HuH-7.5 (cell line): ENCODE data around the gene ELK4.

Source experiments
- DNase-seq: peaks from one replicate; pipeline ENCODE4 v3.0.0; 2011; ENCODE audit warnings: low spot score

Gene ELK4

GRCh38 chr1:205595861-205596260 lies 36.0 kb downstream of the ELK4 start:
- DNase-seq: no peak

- no peak for DNase-seq
Measured at GRCh38 chr1:205595435-205595834, 36.4 kb downstream of the ELK4 start.

- no peak for DNase-seq
Measured at GRCh38 chr1:205594846-205595245, 37.0 kb downstream of the ELK4 start.

DNA sequence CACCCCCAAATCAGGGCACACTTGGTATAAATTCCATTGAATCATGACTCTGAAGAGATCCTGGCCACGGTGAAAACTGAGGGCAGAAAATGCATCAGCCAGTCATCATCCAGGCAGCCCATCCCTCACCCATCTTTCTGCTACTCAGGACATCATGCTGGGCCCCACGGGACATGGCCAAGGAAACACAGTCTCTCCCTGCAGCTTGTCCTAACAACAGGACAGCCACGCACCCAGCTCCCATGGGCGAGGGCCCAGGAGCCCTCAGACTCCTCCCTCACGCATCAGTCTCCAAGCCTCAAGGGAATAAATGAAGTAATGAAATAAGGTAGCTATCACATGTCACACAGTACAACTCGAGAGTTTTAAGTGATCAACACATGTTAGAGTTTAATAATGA lies 37.8 kb downstream of the ELK4 start:
- no peak for DNase-seq

DNA sequence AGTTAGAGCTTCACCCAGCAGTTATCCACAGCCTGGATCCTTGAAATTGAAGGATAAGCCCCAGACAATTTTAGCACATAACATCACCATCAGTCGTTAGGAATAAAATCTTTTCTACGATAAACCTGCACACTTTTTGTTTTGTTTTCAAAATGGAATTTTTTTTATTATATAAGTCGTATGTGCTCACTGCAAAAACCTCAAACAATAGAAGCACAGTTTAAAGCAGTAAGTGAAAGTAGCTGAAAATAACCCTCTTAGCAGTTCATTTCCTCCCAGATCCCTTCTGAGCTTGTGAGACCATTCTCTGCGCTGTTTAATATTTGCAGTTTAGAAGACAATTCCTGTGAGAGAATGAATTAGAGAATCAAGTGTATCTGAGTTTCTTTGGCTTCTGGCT lies 38.3 kb downstream of the ELK4 start:
- DNase-seq: no peak

- no peak for DNase-seq
Measured at GRCh38 chr1:205592443-205593003, 39.3 kb downstream of the ELK4 start.

- DNase-seq: peak; percentile 63
Measured at GRCh38 chr1:205591522-205592351, 40.1 kb downstream of the ELK4 start.

GRCh38 chr1:205590777-205591513 lies 40.9 kb downstream of the ELK4 start:
- no peak for DNase-seq

- no peak for DNase-seq
Measured at GRCh38 chr1:205590457-205590768, 41.4 kb downstream of the ELK4 start.

DNA sequence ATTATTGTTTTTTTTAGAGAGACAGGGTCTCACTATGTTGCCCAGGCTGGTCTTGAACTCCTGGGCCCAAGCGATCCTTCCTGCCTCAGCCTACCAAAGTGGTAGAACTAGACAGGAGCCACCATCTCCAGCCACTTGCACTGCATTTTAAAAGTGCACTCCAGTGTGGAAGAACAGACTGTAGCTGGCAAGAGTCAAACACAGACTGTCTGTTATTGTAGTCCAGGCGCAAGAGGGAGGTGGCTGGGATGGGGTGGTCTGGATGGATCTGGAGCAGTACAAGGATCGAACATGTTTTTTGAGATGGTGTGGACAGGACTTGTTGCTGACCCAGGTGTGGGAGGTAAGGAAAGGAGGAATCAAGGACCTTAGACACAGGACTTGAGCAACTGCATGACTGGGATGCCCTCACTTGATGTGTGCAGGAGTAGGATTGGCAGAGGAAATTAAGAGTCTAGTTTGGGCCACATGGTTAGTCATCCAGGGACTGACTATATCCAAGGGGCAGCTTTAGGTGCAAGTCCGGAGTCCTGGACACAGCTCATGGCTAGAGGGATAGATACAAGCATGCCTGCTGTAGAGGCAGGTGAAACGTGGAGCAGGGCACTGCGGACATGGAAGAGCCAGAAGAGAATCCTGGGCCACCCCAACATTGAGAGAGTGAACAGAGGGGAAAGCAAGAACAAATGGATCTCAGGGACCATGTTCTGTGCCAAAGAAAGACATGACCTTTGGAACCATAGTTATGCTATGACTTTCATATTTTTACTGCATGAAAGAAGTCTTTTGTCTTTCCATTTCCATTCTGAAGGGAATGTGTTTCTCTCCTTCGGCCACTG lies 42.0 kb downstream of the ELK4 start:
- no peak for DNase-seq

GRCh38 chr1:205589046-205589445 lies 42.8 kb downstream of the ELK4 start:
- no peak for DNase-seq

DNA sequence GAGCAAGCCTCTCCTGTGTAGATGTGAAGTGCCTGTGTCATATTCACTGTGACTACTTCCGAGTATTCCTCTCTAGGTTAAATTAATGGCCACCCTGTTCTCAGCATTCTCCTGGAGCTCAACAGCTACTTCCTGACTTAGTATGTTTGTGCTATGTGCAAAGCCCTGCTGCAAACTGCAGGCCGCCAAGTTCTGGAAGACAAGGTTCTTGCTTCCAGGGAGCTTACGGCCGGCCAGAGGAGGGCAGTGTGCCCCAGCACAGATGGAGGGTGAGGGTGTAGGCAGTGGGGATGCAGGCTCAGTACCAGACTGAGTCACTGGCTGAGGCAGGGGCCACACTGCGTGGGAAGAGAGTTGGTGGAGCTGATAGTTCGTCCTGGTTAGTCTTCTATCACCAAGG lies 43.2 kb downstream of the ELK4 start:
- DNase-seq: no peak

DNA sequence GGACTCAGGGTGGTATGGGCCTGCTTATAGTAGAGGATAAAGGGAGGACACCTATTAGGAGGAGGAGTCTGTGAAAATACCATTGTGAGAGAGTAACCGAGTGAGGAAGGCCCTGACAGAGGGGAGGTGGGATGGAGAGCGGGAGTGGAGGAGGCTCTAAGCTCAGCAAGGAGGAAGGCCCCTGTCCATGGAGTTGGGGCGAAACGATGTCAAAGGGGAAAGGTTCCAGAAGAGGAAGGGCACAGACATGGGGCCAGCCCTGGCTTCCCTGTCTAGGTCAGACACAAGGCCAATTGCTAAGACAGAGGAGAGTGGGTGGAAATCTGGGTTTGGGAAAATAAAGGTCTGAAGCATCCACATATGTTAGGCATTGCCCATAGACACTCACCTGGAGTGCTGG lies 44.2 kb downstream of the ELK4 start:
- no peak for DNase-seq

GRCh38 chr1:205585835-205586785 lies 45.7 kb downstream of the ELK4 start:
- DNase-seq: no peak

GRCh38 chr1:205585169-205585834 lies 46.5 kb downstream of the ELK4 start:
- DNase-seq: no peak

DNA sequence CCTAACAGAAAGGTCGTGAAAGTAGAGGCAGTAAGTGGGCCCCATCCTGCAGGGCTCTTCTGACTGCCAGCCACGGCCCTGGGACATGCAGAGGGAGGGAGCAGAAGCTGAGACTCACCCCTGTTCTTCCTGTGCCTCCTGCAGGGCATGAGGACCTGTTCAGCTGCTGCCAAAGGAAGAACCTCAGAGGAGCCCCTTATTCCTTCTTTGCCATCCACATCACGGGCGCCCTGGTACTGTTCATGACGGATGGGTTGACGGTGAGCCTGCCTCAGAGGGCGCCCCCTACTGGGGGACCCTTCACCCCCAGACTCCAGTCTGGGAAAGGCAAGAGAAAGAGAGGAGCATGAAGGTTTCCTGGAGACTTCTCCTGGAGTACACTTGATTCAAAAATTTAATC lies 47.1 kb downstream of the ELK4 start:
- no peak for DNase-seq

GRCh38 chr1:205583461-205584130 lies 48.2 kb downstream of the ELK4 start:
- DNase-seq: no peak

DNA sequence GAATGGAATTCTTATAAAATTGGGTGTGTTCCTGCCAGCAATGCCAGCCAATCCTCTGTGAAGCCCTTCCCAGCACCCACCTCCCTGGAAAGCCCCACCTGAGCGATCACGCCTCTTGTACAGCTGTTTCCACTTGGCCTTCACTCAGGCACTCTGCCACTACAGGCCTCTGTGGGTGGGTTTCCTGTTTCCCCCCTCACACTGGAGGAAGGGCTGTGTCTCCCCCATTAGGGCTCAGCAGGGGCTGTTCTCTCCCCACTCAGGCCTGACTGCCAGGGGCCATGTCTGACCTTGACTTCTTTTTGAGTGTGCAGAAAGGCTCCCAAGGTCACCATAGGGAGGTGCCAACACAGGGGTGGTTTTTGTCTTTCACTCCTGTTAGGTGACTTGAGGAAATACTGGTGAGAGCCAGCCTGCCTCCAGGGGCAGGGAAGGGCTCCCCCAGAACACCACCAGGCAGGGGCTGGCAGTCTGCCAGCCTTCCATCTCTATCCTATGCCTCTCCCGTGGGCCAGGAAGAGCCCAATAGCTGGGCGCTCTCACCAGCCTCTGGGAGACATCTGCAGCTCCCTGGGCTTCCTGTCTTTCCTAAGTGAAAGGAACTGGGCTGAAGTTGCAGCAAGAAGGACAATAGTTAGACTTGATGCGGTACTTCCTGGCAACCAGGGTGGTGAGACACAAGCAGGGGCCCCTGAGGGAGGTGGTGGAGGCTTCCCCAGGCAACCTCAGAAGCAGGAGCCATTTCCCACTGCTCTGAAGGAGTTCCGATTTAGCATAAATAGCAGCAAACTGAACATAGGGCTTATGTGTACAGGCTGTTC lies 49.1 kb downstream of the ELK4 start:
- no peak for DNase-seq

DNA sequence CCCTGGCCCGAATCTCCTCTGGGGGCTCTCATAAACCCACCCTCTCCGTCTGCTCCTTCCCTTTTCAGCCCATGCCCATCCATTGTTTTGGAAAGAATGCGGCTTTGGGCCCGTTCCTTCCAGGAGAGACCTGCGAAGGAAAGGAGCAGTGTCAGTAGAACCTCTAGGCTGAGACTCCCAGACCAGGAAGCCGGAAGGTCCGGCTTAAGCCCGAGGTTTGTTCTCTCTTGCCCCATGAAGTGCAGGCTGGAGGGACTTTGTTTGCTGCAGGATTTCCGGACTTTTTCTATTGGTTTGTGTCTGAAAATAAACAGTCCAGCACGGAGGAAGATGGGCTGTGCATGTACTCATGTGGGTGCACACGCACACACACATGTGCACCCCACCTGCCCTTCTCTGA lies 49.8 kb downstream of the ELK4 start:
- no peak for DNase-seq
